ENCODE measurements around the gene PLOD1.

GRCh38 chr1:11927866-11928592, 6.5 kb upstream of the PLOD1 start:
- TF ChIP-seq CTCF (conservative IDR thresholded peaks at IDR 0.05; ENCODE audit: low read length) (no peak), EZH2phosphoT487 (IDR thresholded peaks at IDR 0.05; ENCODE audit: borderline replicate concordance) (no peak)
